Naive thymus-derived CD8-positive, alpha-beta T cell (primary cell): ENCODE measurements around the gene PTPN5. TPM values are rescaled to one million over a fixed set of nuclear protein-coding genes. Genes with fewer than 3 reads are reported as not detected.

ENCODE experiments used
- ATAC-seq, 2 donors: fragments of 150-1000 bp; cut with Tn5 transposase in 1 of 2; sonication (Bioruptor Pico), chemical (Tn5 transposase) in 1 of 2; 1 replicate in 1 of 2; 2 replicates in 1 of 2; pipeline ENCODE4 v1.10.0; 2021; ENCODE audit warnings: mild to moderate bottlenecking in 2 of 2, moderate library complexity in 2 of 2
- POLR2A ChIA-PET: fragments of 350-600 bp; sonication (Branson Sonifier 250); formaldehyde crosslinking; loops from one replicate; lab custom pipeline; 2021; ENCODE audit warnings: antibody characterized with exemption; lab: Charles Lee
- DNase-seq, 10 donors: peaks; one replicate each; pipeline versions ENCODE4 v3.0.0 to v3.0.0-alpha.2; 2020 to 2022
- H3K27ac Mint-ChIP-seq, 10 donors: one replicate each; pipeline ENCODE4 v1.8.0; 2020 to 2022; ENCODE audit warnings: mild to moderate bottlenecking in 10 of 10, mixed read lengths in 10 of 10, moderate library complexity in 4 of 10, inconsistent platforms in 1 of 10
- H3K27me3 Mint-ChIP-seq, 5 donors: one replicate each; pipeline ENCODE4 v1.8.0; 2021 to 2022; ENCODE audit warnings: mixed read lengths in 5 of 5
- H3K36me3 Mint-ChIP-seq, 3 donors: one replicate each; pipeline ENCODE4 v1.8.0; 2020 to 2022; ENCODE audit warnings: mixed read lengths in 3 of 3, mild to moderate bottlenecking in 2 of 3, inconsistent platforms in 1 of 3
- H3K4me1 Mint-ChIP-seq, 4 donors: one replicate each; pipeline ENCODE4 v1.8.0; 2021 to 2022; ENCODE audit warnings: mixed read lengths in 4 of 4
- H3K4me3 Mint-ChIP-seq, 10 donors: one replicate each; pipeline ENCODE4 v1.8.0; 2020 to 2022; ENCODE audit warnings: mild to moderate bottlenecking in 10 of 10, mixed read lengths in 10 of 10, moderate library complexity in 6 of 10, inconsistent platforms in 1 of 10
- H3K9me3 Mint-ChIP-seq, 9 donors: one replicate each; pipeline ENCODE4 v1.8.0; 2020 to 2022; ENCODE audit warnings: mixed read lengths in 9 of 9, mild to moderate bottlenecking in 3 of 9, inconsistent platforms in 1 of 9, moderate library complexity in 1 of 9
- polyA plus RNA-seq, 3 donors: library from polyadenylated mRNA; unstranded; fragments of 300-500 nt; fragmentation: Illumina TruSeq; gene quantifications; one replicate each; pipeline ENCODE4 v1.2.3, GENCODE V29; 2021
- total RNA-seq, 8 experiments: library from RNA in 2 of 8; stranded (reverse) in 2 of 8; gene quantifications; one replicate each; pipeline ENCODE4 v1.2.3 and lab custom pipeline; 2021 to 2026

The PTPN5 gene
- total and polyA plus RNA-seq, 5 experiments from 2014 or later, result not detected

GRCh38 chr11:18730020-18730419 is 61.6 kb downstream of the PTPN5 start:
- DNase-seq, result no peak
- Mint-ChIP-seq H3K9me3 (no peaks in the 10 kb centered on the region), H3K36me3 (no peaks in the 10 kb centered on the region), H3K27me3 (peaks cover 0 to 3% (median 0%) of the 10 kb centered on the region in 5 donors), H3K4me1 (peaks cover 11 to 19% (median 14%) of the 10 kb centered on the region in 4 donors), H3K4me3 (no peak overlapping the region), H3K27ac (peak overlapping the region in 2 of 10 donors; percentile 1 to 9)
- ATAC-seq, result no peak
- POLR2A ChIA-PET, result no interaction called here

GRCh38 chr11:18729426-18729825 is 62.2 kb downstream of the PTPN5 start:
- H3K4me1 Mint-ChIP-seq, result peaks cover 11 to 19% (median 14%) of the 10 kb centered on the region in 4 donors
- peaks cover 0 to 3% (median 0%) of the 10 kb centered on the region in 5 donors for H3K27me3 Mint-ChIP-seq
- H3K36me3 Mint-ChIP-seq, result no peaks in the 10 kb centered on the region
- no peak overlapping the region for H3K27ac Mint-ChIP-seq
- POLR2A ChIA-PET, result interaction anchor here (0.6 kb wide), 1 partner anchor 54 kb away, joined by 3 read pairs; no protein-coding TSS in a partner anchor
- no peak overlapping the region for H3K4me3 Mint-ChIP-seq
- DNase-seq (no peak), ATAC-seq (no peak)
- no peaks in the 10 kb centered on the region for H3K9me3 Mint-ChIP-seq

GRCh38 chr11:18728658-18729057 is 62.9 kb downstream of the PTPN5 start:
- no peaks in the 10 kb centered on the region for H3K9me3 Mint-ChIP-seq
- DNase-seq, result no peak
- peak overlapping the region in 1 of 10 donors; percentile 5 for H3K27ac Mint-ChIP-seq

GRCh38 chr11:18727479-18728236 is 63.9 kb downstream of the PTPN5 start:
- Mint-ChIP-seq H3K27me3 (peaks cover 0 to 3% (median 0%) of the 10 kb centered on the region in 5 donors), H3K27ac (peak overlapping the region in 6 of 10 donors; percentile 0 to 69 (median 42)), H3K4me1 (peaks cover 11 to 19% (median 14%) of the 10 kb centered on the region in 4 donors), H3K4me3 (peak overlapping the region in 5 of 10 donors; percentile 12 to 60 (median 24)), H3K36me3 (no peaks in the 10 kb centered on the region), H3K9me3 (no peaks in the 10 kb centered on the region)
- peak; percentile 81 to 94 for ATAC-seq
- POLR2A ChIA-PET, result interaction anchor here (0.5 to 1.3 kb wide), 4 partner anchors 56 to 194 kb away, joined by 3 to 7 read pairs (median 3); partner anchors contain the start of genes SPTY2D1 and UEVLD
- peak; percentile 23 to 74 (median 47) for DNase-seq

More at GRCh38 chr11:18728658-18729057, 62.9 kb downstream of the PTPN5 start:
- no peak for ATAC-seq
- Mint-ChIP-seq H3K4me1 (peaks cover 11 to 19% (median 14%) of the 10 kb centered on the region in 4 donors), H3K27me3 (peaks cover 0 to 3% (median 0%) of the 10 kb centered on the region in 5 donors), H3K36me3 (no peaks in the 10 kb centered on the region), H3K4me3 (no peak overlapping the region)
- POLR2A ChIA-PET, result interaction anchor here (0.6 to 1.1 kb wide), 2 partner anchors 53 to 57 kb away, joined by 3 read pairs; no protein-coding TSS in a partner anchor

- DNase-seq, result no peak
- POLR2A ChIA-PET, result interaction anchor here (0.5 kb wide), 1 partner anchor 689 kb away, joined by 3 read pairs; no protein-coding TSS in a partner anchor
- H3K4me3 Mint-ChIP-seq, result no peak within 1 kb of the TSS
- H3K9me3 Mint-ChIP-seq, result no peaks in the 10 kb centered on the region
- H3K27ac Mint-ChIP-seq, result peak within 1 kb of the TSS in 1 of 10 donors; percentile 53
- peaks cover 7 to 24% (median 14%) of the 10 kb centered on the region in 4 donors for H3K4me1 Mint-ChIP-seq
- ATAC-seq, result no peak
- H3K36me3 Mint-ChIP-seq, result no peaks in the 10 kb centered on the region
- H3K27me3 Mint-ChIP-seq, result peaks cover 0 to 3% (median 0%) of the 10 kb centered on the region in 5 donors
Measured at GRCh38 chr11:18726040-18726439, 65.6 kb downstream of the PTPN5 start, which contains the start of gene IGSF22. TSS of gene IGSF22 (minus strand) at chr11:18726188. CDS start at chr11:18724236, 1,952 bp downstream.

GRCh38 chr11:18723991-18724390 is 67.6 kb downstream of the PTPN5 start:
- Mint-ChIP-seq H3K27ac (peak overlapping the region in 1 of 10 donors; percentile 24), H3K36me3 (no peaks in the 10 kb centered on the region), H3K27me3 (peaks cover 0 to 3% (median 0%) of the 10 kb centered on the region in 5 donors), H3K4me1 (peaks cover 7 to 35% (median 16%) of the 10 kb centered on the region in 4 donors), H3K4me3 (no peak overlapping the region), H3K9me3 (no peaks in the 10 kb centered on the region)
- no peak for DNase-seq
- ATAC-seq, result no peak
- POLR2A ChIA-PET, result interaction anchor here (1.1 kb wide), 1 partner anchor 90 kb away, joined by 4 read pairs; the partner anchor contains the start of gene SPTY2D1

GRCh38 chr11:18722293-18722637 is 69.3 kb downstream of the PTPN5 start:
- no peaks in the 10 kb centered on the region for H3K36me3 Mint-ChIP-seq
- POLR2A ChIA-PET, result interaction anchor here (0.5 to 1.7 kb wide), 6 partner anchors 9 to 197 kb away, joined by 3 to 10 read pairs (median 4); partner anchors contain the start of gene TMEM86A
- peaks cover 2 to 22% (median 8%) of the 10 kb centered on the region in 4 donors for H3K4me1 Mint-ChIP-seq
- peak overlapping the region in 7 of 10 donors; percentile 55 to 95 (median 68) for H3K27ac Mint-ChIP-seq
- H3K27me3 Mint-ChIP-seq, result no peaks in the 10 kb centered on the region
- no peaks in the 10 kb centered on the region for H3K9me3 Mint-ChIP-seq
- no peak for DNase-seq
- peak overlapping the region in 9 of 10 donors; percentile 74 to 96 (median 92) for H3K4me3 Mint-ChIP-seq
- ATAC-seq, result no peak

GRCh38 chr11:18721561-18722292 is 69.9 kb downstream of the PTPN5 start:
- H3K9me3 Mint-ChIP-seq, result no peaks in the 10 kb centered on the region
- H3K27me3 Mint-ChIP-seq, result no peaks in the 10 kb centered on the region
- no peaks in the 10 kb centered on the region for H3K36me3 Mint-ChIP-seq
- POLR2A ChIA-PET, result interaction anchor here (0.5 to 1.7 kb wide), 6 partner anchors 9 to 197 kb away, joined by 3 to 10 read pairs (median 4); partner anchors contain the start of gene TMEM86A
- peak overlapping the region; percentile 87 to 96 (median 93) for H3K4me3 Mint-ChIP-seq
- peak overlapping the region in 9 of 10 donors; percentile 53 to 95 (median 68) for H3K27ac Mint-ChIP-seq
- peaks cover 2 to 22% (median 8%) of the 10 kb centered on the region in 4 donors for H3K4me1 Mint-ChIP-seq
- DNase-seq, result peak in 7 of 10 donors; percentile 21 to 66 (median 46)
- ATAC-seq, result peak; percentile 64 to 66

- peak overlapping the region; percentile 31 to 88 (median 67) for H3K27ac Mint-ChIP-seq
- H3K4me1 Mint-ChIP-seq, result peaks cover 2 to 22% (median 8%) of the 10 kb centered on the region in 4 donors
- no peaks in the 10 kb centered on the region for H3K27me3 Mint-ChIP-seq
- H3K36me3 Mint-ChIP-seq, result no peaks in the 10 kb centered on the region
- peak overlapping the region; percentile 87 to 96 (median 93) for H3K4me3 Mint-ChIP-seq
- H3K9me3 Mint-ChIP-seq, result no peaks in the 10 kb centered on the region
- peak; percentile 73 to 90 (median 80) for DNase-seq
- ATAC-seq, result peak; percentile 95 to 96
- POLR2A ChIA-PET, result interaction anchor here (1.7 kb wide), 1 partner anchor 23 kb away, joined by 10 read pairs; the partner anchor contains the start of gene TMEM86A
Measured at GRCh38 chr11:18720808-18721560, 70.6 kb downstream of the PTPN5 start.

- no peak for ATAC-seq
- DNase-seq, result no peak
- H3K9me3 Mint-ChIP-seq, result no peaks in the 10 kb centered on the region
- H3K36me3 Mint-ChIP-seq, result no peaks in the 10 kb centered on the region
- POLR2A ChIA-PET, result no interaction called here
- H3K4me1 Mint-ChIP-seq, result peaks cover 2 to 22% (median 8%) of the 10 kb centered on the region in 4 donors
- peak overlapping the region in 7 of 10 donors; percentile 9 to 87 (median 66) for H3K27ac Mint-ChIP-seq
- no peaks in the 10 kb centered on the region for H3K27me3 Mint-ChIP-seq
- H3K4me3 Mint-ChIP-seq, result peak overlapping the region; percentile 87 to 96 (median 93)
Measured at GRCh38 chr11:18720091-18720807, 71.3 kb downstream of the PTPN5 start.

GRCh38 chr11:18715476-18715875 is 76.1 kb downstream of the PTPN5 start:
- peak overlapping the region in 1 of 10 donors; percentile 61 for H3K27ac Mint-ChIP-seq
- no peak for DNase-seq
- H3K36me3 Mint-ChIP-seq, result no peaks in the 10 kb centered on the region

More at GRCh38 chr11:18715476-18715875, 76.1 kb downstream of the PTPN5 start:
- peaks cover 0 to 7% (median under 1%) of the 10 kb centered on the region in 4 donors for H3K4me1 Mint-ChIP-seq
- H3K9me3 Mint-ChIP-seq, result no peaks in the 10 kb centered on the region
- ATAC-seq, result no peak
- H3K27me3 Mint-ChIP-seq, result no peaks in the 10 kb centered on the region
- POLR2A ChIA-PET, result no interaction called here
- H3K4me3 Mint-ChIP-seq, result no peak overlapping the region
